ENCODE results near the gene ANAPC15. TPM values are rescaled to one million over a fixed set of nuclear protein-coding genes. Genes with fewer than 3 reads are reported as not detected.
"Not testable (repeated sequence)": the region's sequence is repeated elsewhere in the genome, so short reads cannot be mapped to it uniquely, and the experiment has no call there.

The ANAPC15 gene
- total RNA-seq, 1 experiment from 2014 or later: 46.9 TPM

DNA sequence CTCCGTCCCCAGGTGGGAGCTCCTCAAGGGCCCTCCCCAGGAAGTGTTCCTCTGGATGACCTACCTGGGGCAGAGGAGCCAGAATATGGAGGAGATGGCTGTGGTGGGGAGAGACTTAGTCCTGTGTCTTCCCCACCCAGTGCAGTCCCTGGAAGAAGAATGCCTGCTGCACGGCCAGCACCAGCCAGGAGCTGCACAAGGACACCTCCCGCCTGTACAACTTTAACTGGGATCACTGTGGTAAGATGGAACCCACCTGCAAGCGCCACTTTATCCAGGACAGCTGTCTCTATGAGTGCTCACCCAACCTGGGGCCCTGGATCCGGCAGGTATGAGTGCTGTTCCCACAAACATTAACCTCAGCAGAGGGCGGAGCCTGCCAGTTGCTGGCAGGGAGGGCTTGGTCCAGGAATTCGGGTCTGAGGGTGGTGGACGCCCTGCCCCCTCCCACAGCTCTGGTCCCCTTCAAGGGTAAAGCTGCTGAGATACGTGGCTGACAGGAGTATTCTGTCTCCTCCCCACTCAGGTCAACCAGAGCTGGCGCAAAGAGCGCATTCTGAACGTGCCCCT lies 26.4 kb upstream of the ANAPC15 start:
- Histone ChIP-seq H3K27ac (no peak overlapping the region), H3K9me3 (replicated peaks) (no peaks in the 10 kb centered on the region), H3K36me3 (no peaks in the 10 kb centered on the region), H3K4me1 (replicated peaks) (peaks cover 18% of the 10 kb centered on the region), H3K4me3 (no peak overlapping the region), H3K27me3 (replicated peaks) (no peaks in the 10 kb centered on the region)
- DNase-seq (ENCODE audit: low read depth in 1 of 2, low spot score in 2 of 2): no peak

DNA sequence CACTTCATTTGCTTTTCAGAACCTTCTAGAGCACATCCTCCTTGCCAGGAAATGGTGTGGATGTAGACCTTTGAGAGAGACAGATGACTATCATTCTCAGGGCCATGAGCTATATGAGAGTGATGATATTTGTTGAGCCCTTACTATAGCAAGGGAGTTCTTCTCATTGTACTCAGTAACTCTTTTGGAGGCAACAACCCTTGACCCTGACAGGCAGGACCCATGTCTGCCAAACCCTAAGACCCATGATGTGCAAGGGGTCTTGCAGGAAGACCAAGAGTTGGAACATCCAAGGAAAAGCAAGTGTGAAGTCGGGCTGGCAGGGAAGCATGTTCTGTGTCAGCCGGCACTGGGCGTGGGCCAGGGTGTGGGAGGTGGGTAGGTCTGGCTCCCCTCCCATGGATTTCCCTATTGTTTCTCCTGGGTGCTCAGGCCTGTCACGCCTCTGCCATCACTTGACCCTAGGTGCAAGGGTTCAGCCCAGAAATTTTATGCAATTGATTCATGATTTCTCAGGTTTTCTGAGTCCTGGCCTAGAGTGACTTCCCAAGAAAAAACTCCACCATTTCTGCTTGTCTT lies 24.3 kb upstream of the ANAPC15 start:
- Histone ChIP-seq H3K27ac (no peak overlapping the region), H3K36me3 (no peaks in the 10 kb centered on the region), H3K4me3 (no peak overlapping the region), H3K4me1 (replicated peaks) (peaks cover 16% of the 10 kb centered on the region), H3K9me3 (replicated peaks) (no peaks in the 10 kb centered on the region), H3K27me3 (replicated peaks) (no peaks in the 10 kb centered on the region)
- DNase-seq (ENCODE audit: low read depth in 1 of 2, low spot score in 2 of 2): no peak

- Histone ChIP-seq H3K9me3 (replicated peaks) (no peaks in the 10 kb centered on the region), H3K36me3 (no peaks in the 10 kb centered on the region), H3K27me3 (replicated peaks) (no peaks in the 10 kb centered on the region), H3K4me1 (replicated peaks) (peaks cover 9% of the 10 kb centered on the region), H3K27ac (no peak overlapping the region), H3K4me3 (no peak overlapping the region)
- DNase-seq (ENCODE audit: low read depth in 1 of 2, low spot score in 2 of 2): no peak
These were observed 23.6 kb upstream of the ANAPC15 start for GRCh38 chr11:72135891-72136683.

DNA sequence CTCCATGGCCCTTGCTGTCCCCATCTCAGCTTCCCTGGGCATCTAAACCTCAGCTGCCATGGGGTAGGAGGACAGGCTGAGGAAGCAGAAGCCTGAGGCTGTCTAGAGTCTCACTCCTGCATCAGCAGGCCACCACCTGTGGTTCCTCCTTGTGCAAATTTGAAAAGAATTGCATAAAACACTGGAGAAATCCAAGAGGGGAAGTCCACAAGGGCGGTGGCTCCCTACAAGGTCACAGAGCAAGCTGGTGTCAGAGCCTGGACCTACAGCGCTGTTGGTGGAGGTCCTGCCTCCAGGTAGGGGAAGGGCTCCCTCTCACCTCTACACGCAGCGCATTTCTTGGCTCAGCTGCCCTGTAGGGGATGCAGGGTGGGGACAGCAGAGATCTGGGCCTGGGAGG lies 23.0 kb upstream of the ANAPC15 start, which contains the start of gene FOLR3:
Gene FOLR3 (plus strand): TSS at position 253 of the 400 bp plus-strand sequence. CDS start 228 bp downstream, outside the sequence.
- H3K9me3 ChIP-seq (replicated peaks); H3K4me3 ChIP-seq; H3K36me3 ChIP-seq; H3K27ac ChIP-seq; DNase-seq (ENCODE audit: low read depth in 1 of 2, low spot score in 2 of 2); H3K4me1 ChIP-seq (replicated peaks); H3K27me3 ChIP-seq (replicated peaks): not testable (repeated sequence)

DNA sequence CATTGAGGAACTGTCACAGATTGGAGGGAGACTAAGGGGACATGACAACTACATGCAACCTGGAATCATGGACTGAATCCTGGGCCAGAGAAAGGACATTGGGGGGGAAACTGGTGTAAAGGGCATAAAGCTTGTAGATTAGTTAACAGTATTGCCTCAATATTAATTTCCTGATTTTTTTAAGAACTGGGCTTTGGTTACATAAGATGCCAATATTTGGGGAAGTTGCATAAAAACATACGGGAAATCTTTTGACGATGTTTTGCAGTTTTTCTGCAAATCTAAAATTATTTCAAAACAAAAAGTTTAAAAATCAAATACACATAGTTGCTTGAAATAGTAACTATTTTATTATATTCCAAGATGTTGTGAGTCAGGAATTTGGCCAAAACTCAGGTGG lies 20.2 kb upstream of the ANAPC15 start:
- H3K4me1 ChIP-seq (replicated peaks): no peaks in the 10 kb centered on the region
- no peak overlapping the region for H3K4me3 ChIP-seq
- no peaks in the 10 kb centered on the region for H3K36me3 ChIP-seq
- no peaks in the 10 kb centered on the region for H3K9me3 ChIP-seq (replicated peaks)
- no peak for DNase-seq (ENCODE audit: low read depth in 1 of 2, low spot score in 2 of 2)
- H3K27ac ChIP-seq: no peak overlapping the region
- H3K27me3 ChIP-seq (replicated peaks): no peaks in the 10 kb centered on the region

DNA sequence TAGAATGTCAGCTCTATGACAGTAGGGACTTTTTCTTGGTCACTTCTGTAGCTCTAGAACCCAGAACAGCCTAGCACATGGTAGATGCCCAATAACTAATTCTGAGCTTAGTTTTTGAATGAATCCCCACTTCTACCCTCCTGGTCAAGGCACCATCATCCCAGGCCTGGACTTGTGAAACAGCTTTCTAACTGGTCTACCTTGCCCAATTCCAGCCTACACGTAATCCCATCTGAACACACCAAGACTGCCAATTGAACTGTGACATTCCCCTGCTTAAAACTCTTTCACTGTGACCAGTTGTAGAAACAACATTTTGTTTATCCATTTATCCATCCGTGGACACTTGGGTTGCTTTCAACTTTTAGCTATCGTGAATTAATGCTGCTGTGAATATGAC lies 16.9 kb upstream of the ANAPC15 start:
- no peaks in the 10 kb centered on the region for H3K4me1 ChIP-seq (replicated peaks)
- H3K36me3 ChIP-seq: no peaks in the 10 kb centered on the region
- no peaks in the 10 kb centered on the region for H3K27me3 ChIP-seq (replicated peaks)

GRCh38 chr11:72127923-72128322 lies 15.4 kb upstream of the ANAPC15 start:
- no peaks in the 10 kb centered on the region for H3K9me3 ChIP-seq (replicated peaks)
- H3K4me1 ChIP-seq (replicated peaks): no peaks in the 10 kb centered on the region
- H3K36me3 ChIP-seq: no peaks in the 10 kb centered on the region
- H3K4me3 ChIP-seq: no peak overlapping the region
- H3K27me3 ChIP-seq (replicated peaks): no peaks in the 10 kb centered on the region
- no peak for DNase-seq (ENCODE audit: low read depth in 1 of 2, low spot score in 2 of 2)
- H3K27ac ChIP-seq: no peak overlapping the region

More for the DNA sequence above, 16.9 kb upstream of the ANAPC15 start:
- no peak for DNase-seq (ENCODE audit: low read depth in 1 of 2, low spot score in 2 of 2)
- no peaks in the 10 kb centered on the region for H3K9me3 ChIP-seq (replicated peaks)
- no peak overlapping the region for H3K27ac ChIP-seq
- no peak overlapping the region for H3K4me3 ChIP-seq

- Histone ChIP-seq H3K27ac (no peak overlapping the region), H3K27me3 (replicated peaks) (no peaks in the 10 kb centered on the region), H3K36me3 (no peaks in the 10 kb centered on the region), H3K9me3 (replicated peaks) (no peaks in the 10 kb centered on the region), H3K4me3 (no peak overlapping the region), H3K4me1 (replicated peaks) (no peaks in the 10 kb centered on the region)
- no peak for DNase-seq (ENCODE audit: low read depth in 1 of 2, low spot score in 2 of 2)
These were observed 13.5 kb upstream of the ANAPC15 start for GRCh38 chr11:72125956-72126355.

GRCh38 chr11:72124046-72124445 lies 11.6 kb upstream of the ANAPC15 start:
- no peaks in the 10 kb centered on the region for H3K4me1 ChIP-seq (replicated peaks)
- no peak overlapping the region for H3K4me3 ChIP-seq
- no peak for DNase-seq (ENCODE audit: low read depth in 1 of 2, low spot score in 2 of 2)
- H3K9me3 ChIP-seq (replicated peaks): no peaks in the 10 kb centered on the region
- H3K36me3 ChIP-seq: no peaks in the 10 kb centered on the region
- no peak overlapping the region for H3K27ac ChIP-seq
- no peaks in the 10 kb centered on the region for H3K27me3 ChIP-seq (replicated peaks)

- no peak overlapping the region for H3K4me3 ChIP-seq
- H3K4me1 ChIP-seq (replicated peaks): no peaks in the 10 kb centered on the region
- no peaks in the 10 kb centered on the region for H3K27me3 ChIP-seq (replicated peaks)
- H3K27ac ChIP-seq: no peak overlapping the region
- H3K9me3 ChIP-seq (replicated peaks): no peaks in the 10 kb centered on the region
- no peaks in the 10 kb centered on the region for H3K36me3 ChIP-seq
- no peak for DNase-seq (ENCODE audit: low read depth in 1 of 2, low spot score in 2 of 2)
These were observed 10.7 kb upstream of the ANAPC15 start for GRCh38 chr11:72123117-72123653.

DNA sequence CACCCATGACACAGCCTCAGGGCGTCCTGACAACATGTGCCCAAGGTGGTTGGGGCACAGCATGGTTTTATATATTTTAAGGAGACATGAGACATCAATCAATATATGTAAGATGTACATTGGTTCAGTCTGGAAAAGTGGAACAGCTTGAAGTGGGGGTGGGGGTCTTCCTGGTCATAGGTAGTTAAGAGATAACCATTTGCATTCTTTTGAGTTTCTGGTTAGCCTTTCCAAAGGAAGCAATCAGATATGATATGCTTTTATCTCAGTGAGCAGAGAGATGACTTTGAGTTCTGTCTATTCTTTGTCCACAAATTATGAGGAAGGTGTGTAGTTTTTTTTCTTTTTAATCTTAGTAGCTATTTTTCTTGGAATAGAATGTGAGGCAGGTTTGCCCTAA lies 10.1 kb upstream of the ANAPC15 start:
- Histone ChIP-seq H3K36me3 (no peaks in the 10 kb centered on the region), H3K9me3 (replicated peaks) (no peaks in the 10 kb centered on the region), H3K4me3 (no peak overlapping the region), H3K4me1 (replicated peaks) (no peaks in the 10 kb centered on the region), H3K27ac (no peak overlapping the region), H3K27me3 (replicated peaks) (no peaks in the 10 kb centered on the region)
- DNase-seq (ENCODE audit: low read depth in 1 of 2, low spot score in 2 of 2): no peak

GRCh38 chr11:72120930-72121329 lies 8.4 kb upstream of the ANAPC15 start:
- no peak overlapping the region for H3K4me3 ChIP-seq
- no peaks in the 10 kb centered on the region for H3K36me3 ChIP-seq
- no peaks in the 10 kb centered on the region for H3K9me3 ChIP-seq (replicated peaks)
- DNase-seq (ENCODE audit: low read depth in 1 of 2, low spot score in 2 of 2): no peak
- H3K27ac ChIP-seq: no peak overlapping the region
- H3K27me3 ChIP-seq (replicated peaks): no peaks in the 10 kb centered on the region
- no peaks in the 10 kb centered on the region for H3K4me1 ChIP-seq (replicated peaks)

- no peaks in the 10 kb centered on the region for H3K36me3 ChIP-seq
These were observed 6.7 kb upstream of the ANAPC15 start for GRCh38 chr11:72119198-72119597.

More at GRCh38 chr11:72119198-72119597, 6.7 kb upstream of the ANAPC15 start:
- Histone ChIP-seq H3K4me3 (no peak overlapping the region), H3K4me1 (replicated peaks) (no peaks in the 10 kb centered on the region), H3K27me3 (replicated peaks) (no peaks in the 10 kb centered on the region), H3K27ac (no peak overlapping the region), H3K9me3 (replicated peaks) (no peaks in the 10 kb centered on the region)
- DNase-seq (ENCODE audit: low read depth in 1 of 2, low spot score in 2 of 2): no peak
